NK-92 (cell line): ENCODE measurements around the gene STAB1.

ENCODE experiments used
- DNase-seq: peaks from one replicate; lab custom pipeline; 2025; ENCODE audit not compliant: unreplicated experiment; lab: John Stamatoyannopoulos, UW

STAB1 gene

GRCh38 chr3:52561028-52561747, 66.0 kb downstream of the STAB1 start:
- no peak for DNase-seq

GRCh38 chr3:52563984-52564383, 68.8 kb downstream of the STAB1 start:
- no peak for DNase-seq

- no peak for DNase-seq
Observed at GRCh38 chr3:52568069-52568468, 72.9 kb downstream of the STAB1 start.

DNA sequence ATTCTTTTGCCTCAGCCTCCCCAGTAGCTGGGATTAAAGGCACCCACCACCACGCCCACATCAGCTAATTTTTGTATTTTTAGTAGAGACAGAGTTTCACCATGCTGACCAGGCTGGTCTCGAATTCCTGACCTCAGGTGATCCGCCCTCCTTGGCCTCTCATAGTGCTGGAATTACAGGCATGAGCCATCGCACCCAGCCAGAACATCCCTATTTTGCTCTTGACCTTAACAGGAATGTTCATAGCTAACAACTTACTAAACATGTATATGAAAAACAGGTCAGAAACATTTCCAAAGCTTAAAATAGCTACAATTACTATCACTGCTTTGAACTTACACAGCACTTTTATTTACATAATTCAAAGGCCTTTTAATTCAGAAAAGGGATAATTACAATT, 74.9 kb downstream of the STAB1 start:
- DNase-seq: no peak

DNA sequence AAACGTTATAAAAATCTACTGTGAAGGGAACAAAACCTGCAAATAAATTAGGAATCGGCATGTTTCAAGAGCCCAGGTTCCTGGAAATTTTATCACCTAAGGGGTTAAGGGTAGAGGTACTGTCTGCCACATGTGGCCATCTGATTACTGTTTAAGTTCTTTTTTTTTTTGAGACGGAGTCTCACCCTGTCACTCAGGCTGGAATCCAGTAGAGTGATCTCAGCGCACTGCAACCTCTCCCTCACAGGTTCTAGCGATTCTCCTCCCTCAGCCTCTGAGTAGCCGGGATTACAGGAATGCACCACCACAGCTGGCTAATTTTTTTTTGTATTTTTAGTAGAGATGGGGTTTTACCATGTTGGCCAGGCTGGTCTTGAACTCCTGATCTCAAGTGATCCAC, 77.1 kb downstream of the STAB1 start:
- DNase-seq: no peak
